GM12878 (cell line): ENCODE measurements around the gene S100A10. TPM values are rescaled to one million over a fixed set of nuclear protein-coding genes. Genes with fewer than 3 reads are reported as not detected.

Experiments
- ATAC-seq: fragments of 200-7000 bp; cut with Tn5 transposase; 3 replicates; pipeline ENCODE4 v1.9.1; 2020; ENCODE audit warnings: mild to moderate bottlenecking, moderate library complexity
- BruUV-seq: library from RNA; stranded (reverse); fragments of 400-500 nt; replicated peaks from 2 replicates; lab custom pipeline; 2021; lab: Mats Ljungman, UMichigan
- CTCF ChIA-PET: fragments of 300-600 bp; sonication (Branson Sonifier 250); formaldehyde crosslinking; extraction: SDS; loops from one replicate; lab custom pipeline; 2021; ENCODE audit warnings: inconsistent platforms; lab: Yijun Ruan, JAX
- POLR2A ChIA-PET: fragments of 350-600 bp; formaldehyde crosslinking; extraction: SDS; loops from one replicate; lab custom pipeline; 2021; ENCODE audit warnings: inconsistent platforms; lab: Charles Lee
- RAD21 ChIA-PET: fragments of 300-600 bp; sonication (Branson Sonifier 250); formaldehyde crosslinking; loops from one replicate; lab custom pipeline; 2023; ENCODE audit warnings: antibody characterized with exemption; ENCODE audit not compliant: unreplicated experiment; lab: Charles Lee
- SMC1A ChIA-PET: fragments of 300-600 bp; sonication (Branson Sonifier 250); formaldehyde crosslinking; loops from one replicate; lab custom pipeline; 2023; ENCODE audit not compliant: unreplicated experiment, uncharacterized antibody; lab: Charles Lee
- DNase-seq: peaks from one replicate; pipeline ENCODE4 v3.0.0-alpha.2; 2011; ENCODE audit warnings: low read depth, low spot score
- FAIRE-seq: peaks from 3 replicates; lab custom pipeline; 2011; peaks lifted over from hg19 to GRCh38; lab: Jason Lieb, UNC
- H2AFZ ChIP-seq: 2 replicates; pipeline ENCODE4 v1.6.0; 2011; ENCODE audit warnings: low read depth, low read length, control low read depth; ENCODE audit not compliant: control insufficient read depth
- H3K27ac ChIP-seq: 2 replicates; pipeline ENCODE4 v1.5.1; 2011; ENCODE audit warnings: control low read depth; ENCODE audit not compliant: control insufficient read depth, insufficient read depth
- H3K27me3 ChIP-seq, 2 experiments: replicated peaks in 1 of 2; 2 replicates each; pipeline versions ENCODE4 v1.6.0 to v1.6.1; 2011; ENCODE audit warnings: low read length in 1 of 2; ENCODE audit not compliant: control insufficient read depth in 2 of 2, insufficient read depth in 2 of 2
- H3K36me3 ChIP-seq, 2 experiments: 2 replicates each; pipeline ENCODE4 v1.5.1; 2011; ENCODE audit warnings: low read length in 1 of 2; ENCODE audit not compliant: control insufficient read depth in 2 of 2, insufficient read depth in 2 of 2
- H3K4me1 ChIP-seq: 2 replicates; pipeline ENCODE4 v1.6.1; 2011; ENCODE audit warnings: mild to moderate bottlenecking, low read length, moderate library complexity, mixed read lengths; ENCODE audit not compliant: control insufficient read depth, insufficient read depth
- H3K4me2 ChIP-seq: 2 replicates; pipeline ENCODE4 v1.6.0; 2011; ENCODE audit warnings: control low read depth; ENCODE audit not compliant: control insufficient read depth, insufficient read depth
- H3K4me3 ChIP-seq: fragments of 200-600 bp; sonication (generic); 2 replicates; pipeline ENCODE4 v1.5.1; 2016
- H3K79me2 ChIP-seq: 2 replicates; pipeline ENCODE4 v1.6.0; 2011; ENCODE audit warnings: low read length; ENCODE audit not compliant: control insufficient read depth, insufficient read depth
- H3K9ac ChIP-seq: 2 replicates; pipeline ENCODE4 v1.8.0; 2011; ENCODE audit warnings: low read length, control low read depth, mixed read lengths; ENCODE audit not compliant: control insufficient read depth, insufficient read depth
- H3K9me3 ChIP-seq: replicated peaks from 3 replicates; pipeline ENCODE4 v1.5.1; 2011; ENCODE audit warnings: mild to moderate bottlenecking, low read length; ENCODE audit not compliant: control insufficient read depth, insufficient read depth
- H4K20me1 ChIP-seq: 2 replicates; pipeline ENCODE4 v1.6.0; 2011; ENCODE audit not compliant: control insufficient read depth, insufficient read depth
- CREM ChIP-seq: IDR thresholded peaks from 2 replicates; pipeline ENCODE4 v1.6.1; 2014; ENCODE audit warnings: antibody characterized with exemption, low read depth
- CUX1 ChIP-seq: IDR thresholded peaks from 2 replicates; pipeline ENCODE4 v1.6.1; 2012; ENCODE audit warnings: improper control_type of control experiment, low read depth, low read length; ENCODE audit not compliant: insufficient replicate concordance
- DPF2 ChIP-seq: fragments of 450-650 bp; IDR thresholded peaks from 2 replicates; pipeline ENCODE4 v1.6.1; 2017; ENCODE audit warnings: mild to moderate bottlenecking
- HDGF ChIP-seq: fragments of 450-650 bp; IDR thresholded peaks from 2 replicates; pipeline ENCODE4 v1.6.1; 2016; ENCODE audit warnings: antibody characterized with exemption
- WGBS: methylation state at CpG from one replicate; pipeline ENCODE4 v1.1.6; 2016; ENCODE audit warnings: low lambda C conversion rate; ENCODE audit not compliant: insufficient replicate concordance, insufficient coverage; ENCODE audit errors: missing lambda C conversion rate; 5-methylcytosine and 5-hydroxymethylcytosine counted together
- in situ Hi-C: fragments of 300-500 bp; cut with MboI; formaldehyde crosslinking; loops from 9 replicates; pipeline ENCODE4 v1.14.3; 2018; ENCODE audit warnings: mixed read lengths
- intact Hi-C: fragments of 100-400 bp; cut with micrococcal nuclease; formaldehyde crosslinking; loops from one replicate; pipeline ENCODE4 v1.14.2; 2022; ENCODE audit not compliant: unreplicated experiment
- polyA plus RNA-seq, 11 experiments: library from polyadenylated mRNA; depleted of rRNA in 4 of 11; unstranded in 6 of 11; stranded (reverse) in 5 of 11; fragments of >200 nt; fragmentation: Nextera tagmentation in 4 of 11; fragmentation: Illumina TruSeq in 1 of 11; extraction: Ambion mirVana in 4 of 11; extraction: Trizol in 1 of 11; gene quantifications; 1 replicate in 1 of 11; 2 replicates in 10 of 11; pipeline versions ENCODE4 v1.2.1 to v1.2.3, GENCODE V29; 2011 to 2016; ENCODE audit warnings: inconsistent platforms in 2 of 11, missing spikeins in 2 of 11, low read depth in 1 of 11
- total RNA-seq, 4 experiments: library from RNA; depleted of rRNA in 3 of 4; stranded (reverse); fragments of >200 nt in 3 of 4; fragmentation: Illumina TruSeq in 1 of 4; extraction: Trizol in 1 of 4; gene quantifications; 2 replicates each; pipeline versions ENCODE4 v1.2.1 to v1.2.3, GENCODE V29; 2013 to 2021

The S100A10 gene
- total and polyA plus RNA-seq, 10 of the 15 experiments (the other 5 are each of a cell fraction or from before 2014, with no cell fraction given): 0.18 to 2.8 (median 0.61) TPM; not detected in 2

GRCh38 chr1:151982300-151983005 is 11.2 kb downstream of the S100A10 start (continued):
- no peak for TF ChIP-seq CREM

- no peak for TF ChIP-seq DPF2
- TF ChIP-seq HDGF: no peak
- no peak for TF ChIP-seq CUX1
- 30% methylated on average over 5 of the region's 5 CpGs for WGBS
- RAD21 ChIA-PET: no interaction called here
- intact Hi-C loops: no loop called here
- CTCF ChIA-PET: interaction anchor here (1.1 kb wide), 1 partner anchor 21 kb away, joined by 5 read pairs; no protein-coding TSS in a partner anchor
- SMC1A ChIA-PET: interaction anchor here (0.9 to 1.8 kb wide), 3 partner anchors 11 to 48 kb away, joined by 4 to 5 read pairs (median 4); no protein-coding TSS in a partner anchor
- BruUV-seq: no TSS peak
- DNase-seq (no peak), FAIRE-seq (no peak), ATAC-seq (no peak)
- in situ Hi-C loops: no loop called here
- Histone ChIP-seq H3K4me1 (peaks cover 15% of the 10 kb centered on the region; the same call in 1 of the 2 replicates), H3K4me2 (no peak overlapping the region), H3K27ac (no peak overlapping the region), H2AFZ (no peak overlapping the region), H3K27me3 (peaks cover 0 to 6% of the 10 kb centered on the region in 2 experiments; a peak in 2 of 4 replicates), H3K9me3 (no peaks in the 10 kb centered on the region), H3K9ac (no peak overlapping the region), H3K79me2 (no peaks in the 10 kb centered on the region), H3K36me3 (no peaks in the 10 kb centered on the region), H4K20me1 (no peaks in the 10 kb centered on the region), H3K4me3 (no peak overlapping the region)
- POLR2A ChIA-PET: no interaction called here
These were observed 12.5 kb downstream of the S100A10 start for GRCh38 chr1:151981178-151981525.
